ENCODE data around the gene IGSF5.

The IGSF5 gene

DNA sequence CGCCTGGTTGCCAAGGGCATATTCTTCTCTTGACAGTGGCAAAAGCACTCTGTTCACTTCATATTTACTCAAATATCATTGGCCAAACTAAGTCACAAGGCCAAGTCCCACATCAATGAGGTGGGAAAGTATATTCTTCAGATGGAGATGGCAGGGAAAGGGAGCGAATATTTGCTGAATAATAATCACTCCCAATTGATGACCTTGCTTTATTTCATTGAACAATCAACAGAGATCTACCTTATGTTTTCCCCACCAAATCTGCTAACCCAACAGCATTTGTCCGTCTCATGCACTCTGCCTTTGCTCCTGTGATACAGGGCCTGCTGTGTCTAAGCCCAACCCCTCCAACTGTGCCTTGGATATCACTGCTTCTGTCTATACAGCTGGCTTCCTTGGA, 77.1 kb downstream of the IGSF5 start:
- Histone ChIP-seq H3K4me3 (ENCODE audit: low read depth, low read length) (no peak overlapping the region), H3K9me3 (ENCODE audit: control insufficient read depth, insufficient read depth, low read length) (no peaks in the 10 kb centered on the region; the same call in 1 of the 2 replicates), H3K9ac (ENCODE audit: low read depth, low read length) (no peak overlapping the region), H3K27me3 (ENCODE audit: control insufficient read depth, insufficient read depth, low read length) (no peaks in the 10 kb centered on the region), H3K27ac (ENCODE audit: low read depth, low read length) (no peak overlapping the region), H3K4me1 (ENCODE audit: control insufficient read depth, insufficient read depth, low read length) (no peaks in the 10 kb centered on the region), H3K36me3 (ENCODE audit: control insufficient read depth, insufficient read depth, low read length) (no peaks in the 10 kb centered on the region)

DNA sequence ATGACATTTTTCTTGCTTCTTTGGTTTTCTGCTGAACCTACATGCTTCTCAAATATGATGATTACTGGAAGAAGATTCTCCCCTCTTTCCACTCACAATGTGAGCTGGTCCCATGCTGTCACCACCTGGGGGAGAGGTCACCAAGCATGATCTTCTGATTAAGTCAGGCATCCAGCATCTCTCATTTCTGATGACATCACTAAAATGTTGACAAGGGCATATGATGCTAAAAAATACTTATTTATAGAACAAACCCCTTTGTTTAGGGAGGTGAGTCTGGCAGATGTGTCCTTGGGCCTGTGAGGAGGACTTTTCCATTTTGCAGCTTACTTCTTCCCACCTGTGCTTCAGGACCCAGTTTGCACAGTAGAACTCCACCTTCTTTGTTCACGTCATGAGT, 80.3 kb downstream of the IGSF5 start:
- no peaks in the 10 kb centered on the region for H3K9me3 ChIP-seq (ENCODE audit: control insufficient read depth, insufficient read depth, low read length)
- no peak overlapping the region for H3K4me3 ChIP-seq (ENCODE audit: low read depth, low read length)
- H3K27ac ChIP-seq (ENCODE audit: low read depth, low read length), result no peak overlapping the region
- no peaks in the 10 kb centered on the region for H3K4me1 ChIP-seq (ENCODE audit: control insufficient read depth, insufficient read depth, low read length)
- H3K27me3 ChIP-seq (ENCODE audit: control insufficient read depth, insufficient read depth, low read length), result no peaks in the 10 kb centered on the region
- no peaks in the 10 kb centered on the region for H3K36me3 ChIP-seq (ENCODE audit: control insufficient read depth, insufficient read depth, low read length)
- no peak overlapping the region for H3K9ac ChIP-seq (ENCODE audit: low read depth, low read length)

DNA sequence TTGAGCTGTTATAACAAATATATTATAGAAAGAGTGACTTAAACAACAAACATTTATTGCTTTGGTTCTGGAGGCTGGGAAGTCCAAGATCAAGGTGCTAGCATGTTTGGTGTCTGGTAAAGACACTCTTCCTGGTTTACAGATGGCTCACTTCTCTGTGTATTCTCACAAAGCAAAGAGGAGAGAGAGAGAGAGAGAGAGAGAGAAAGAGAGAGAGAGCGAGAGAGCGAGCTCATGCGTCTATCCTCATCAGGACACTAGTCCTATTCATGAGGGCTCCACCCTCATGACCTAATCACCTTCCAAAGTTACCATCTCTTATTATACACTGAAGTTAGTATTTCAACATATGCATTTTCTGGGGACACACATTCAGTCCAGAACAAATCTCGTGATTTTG, 89.6 kb downstream of the IGSF5 start:
- H3K4me1 ChIP-seq (ENCODE audit: control insufficient read depth, insufficient read depth, low read length), result no peaks in the 10 kb centered on the region
- H3K27me3 ChIP-seq (ENCODE audit: control insufficient read depth, insufficient read depth, low read length), result no peaks in the 10 kb centered on the region
- no peak overlapping the region for H3K4me3 ChIP-seq (ENCODE audit: low read depth, low read length)
- no peak overlapping the region for H3K27ac ChIP-seq (ENCODE audit: low read depth, low read length)
- no peaks in the 10 kb centered on the region for H3K9me3 ChIP-seq (ENCODE audit: control insufficient read depth, insufficient read depth, low read length)
- no peaks in the 10 kb centered on the region for H3K36me3 ChIP-seq (ENCODE audit: control insufficient read depth, insufficient read depth, low read length)
- H3K9ac ChIP-seq (ENCODE audit: low read depth, low read length), result no peak overlapping the region

DNA sequence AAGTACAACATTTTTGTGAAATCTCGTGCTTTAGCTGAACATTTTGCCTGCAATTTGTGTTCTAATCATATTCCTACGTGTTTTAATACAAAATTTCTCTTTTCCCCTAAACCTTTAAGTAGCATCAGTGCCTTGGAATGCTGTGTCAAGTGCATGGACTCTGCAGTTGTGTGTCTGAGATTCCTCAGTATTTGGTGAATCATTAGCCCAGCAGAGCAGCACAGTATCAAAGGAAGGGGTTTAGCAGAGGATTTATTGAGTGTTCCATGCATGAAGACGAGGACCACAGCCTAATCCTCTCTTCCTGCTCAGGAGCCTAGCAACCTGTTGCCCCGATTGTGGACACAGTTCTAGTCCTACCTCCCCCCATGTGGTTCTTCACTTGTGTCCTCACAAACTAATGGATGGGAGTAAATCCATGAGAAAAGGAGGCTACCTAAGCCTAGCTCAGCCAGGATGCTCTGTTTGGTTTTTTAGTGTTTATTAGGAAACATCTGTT, 92.9 kb downstream of the IGSF5 start:
- Histone ChIP-seq H3K4me1 (ENCODE audit: control insufficient read depth, insufficient read depth, low read length) (peaks cover 7% of the 10 kb centered on the region; the same call in 1 of the 2 replicates), H3K27ac (ENCODE audit: low read depth, low read length) (no peak overlapping the region), H3K27me3 (ENCODE audit: control insufficient read depth, insufficient read depth, low read length) (no peaks in the 10 kb centered on the region), H3K9me3 (ENCODE audit: control insufficient read depth, insufficient read depth, low read length) (no peaks in the 10 kb centered on the region), H3K4me3 (ENCODE audit: low read depth, low read length) (no peak overlapping the region), H3K36me3 (ENCODE audit: control insufficient read depth, insufficient read depth, low read length) (no peaks in the 10 kb centered on the region), H3K9ac (ENCODE audit: low read depth, low read length) (no peak overlapping the region)

DNA sequence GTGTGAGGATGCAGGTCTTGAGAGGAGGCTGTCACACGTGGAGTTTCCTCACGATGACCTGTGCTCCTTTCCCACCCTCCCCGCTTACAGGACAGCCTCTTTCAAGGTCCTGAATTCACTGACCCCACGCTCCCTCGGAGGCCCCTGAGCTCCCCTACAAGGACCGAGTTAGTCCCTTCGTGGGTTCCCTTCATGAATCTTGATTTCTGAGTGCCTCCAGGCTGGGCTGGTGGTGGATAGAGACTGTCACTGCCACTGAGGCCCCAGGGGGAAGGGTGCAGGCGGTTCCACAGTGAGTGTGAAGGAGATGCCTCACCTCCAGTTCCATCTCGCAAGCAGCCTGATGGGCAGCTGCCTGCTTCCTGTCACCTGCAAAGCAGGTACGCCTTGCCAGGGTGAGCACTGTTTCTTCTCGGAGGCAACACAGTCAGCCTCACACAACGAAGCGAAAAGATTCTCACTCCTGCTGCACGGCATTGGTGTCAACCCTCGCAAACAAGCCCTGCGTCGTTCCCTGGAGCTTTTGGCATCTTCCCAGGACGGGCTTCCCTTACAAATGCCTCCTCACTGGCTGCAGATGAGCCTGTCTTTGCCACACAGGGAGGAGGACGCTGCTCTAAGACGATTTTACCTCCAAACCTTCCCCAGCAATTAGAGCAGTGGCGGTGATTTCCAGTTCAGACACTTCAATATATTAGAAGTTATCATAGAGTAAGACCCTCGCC, 95.6 kb downstream of the IGSF5 start:
- Histone ChIP-seq H3K27ac (ENCODE audit: low read depth, low read length) (no peak overlapping the region), H3K36me3 (ENCODE audit: control insufficient read depth, insufficient read depth, low read length) (no peaks in the 10 kb centered on the region), H3K4me1 (ENCODE audit: control insufficient read depth, insufficient read depth, low read length) (peaks cover 7% of the 10 kb centered on the region; the same call in 1 of the 2 replicates)

DNA sequence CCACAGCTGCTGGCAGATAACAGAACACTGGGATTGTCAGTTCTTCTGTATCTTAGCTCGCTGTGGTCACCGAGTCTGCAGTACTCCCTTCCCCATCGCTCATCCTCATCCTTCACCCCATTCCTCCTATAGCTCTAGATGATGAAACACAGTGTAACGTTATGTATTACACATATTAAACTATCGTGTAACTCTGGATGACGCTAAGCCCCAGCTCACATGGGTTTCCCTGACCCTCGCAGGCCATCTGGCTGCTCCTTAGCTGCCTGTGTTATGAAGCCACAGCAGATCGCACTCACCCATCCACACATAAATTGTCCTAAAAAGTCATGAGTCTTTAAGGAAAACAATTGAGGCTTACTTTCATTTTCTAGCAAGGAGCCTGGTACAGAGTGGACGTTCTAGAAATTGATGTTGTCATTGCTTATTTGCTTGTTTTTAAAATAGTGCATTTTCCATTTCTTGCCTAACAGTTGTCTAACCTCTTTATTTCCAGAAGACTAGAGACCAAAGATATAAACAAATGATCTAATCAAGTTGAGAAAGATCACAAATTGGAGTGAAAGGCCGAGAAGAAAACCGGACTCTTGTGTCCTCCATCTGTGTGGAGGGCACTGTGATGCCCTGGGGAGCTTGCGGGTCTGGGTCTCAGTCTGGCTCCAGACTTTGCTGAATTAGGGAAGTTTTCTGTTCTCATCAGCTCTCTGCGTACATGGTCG, 97.9 kb downstream of the IGSF5 start:
- Histone ChIP-seq H3K9me3 (ENCODE audit: control insufficient read depth, insufficient read depth, low read length) (no peaks in the 10 kb centered on the region), H3K36me3 (ENCODE audit: control insufficient read depth, insufficient read depth, low read length) (no peaks in the 10 kb centered on the region), H3K4me3 (ENCODE audit: low read depth, low read length) (no peak overlapping the region), H3K27me3 (ENCODE audit: control insufficient read depth, insufficient read depth, low read length) (no peaks in the 10 kb centered on the region), H3K27ac (ENCODE audit: low read depth, low read length) (no peak overlapping the region), H3K9ac (ENCODE audit: low read depth, low read length) (no peak overlapping the region), H3K4me1 (ENCODE audit: control insufficient read depth, insufficient read depth, low read length) (peaks cover 7% of the 10 kb centered on the region; the same call in 1 of the 2 replicates)

More for the DNA sequence above, 95.6 kb downstream of the IGSF5 start:
- Histone ChIP-seq H3K9me3 (ENCODE audit: control insufficient read depth, insufficient read depth, low read length) (no peaks in the 10 kb centered on the region), H3K9ac (ENCODE audit: low read depth, low read length) (no peak overlapping the region), H3K27me3 (ENCODE audit: control insufficient read depth, insufficient read depth, low read length) (no peaks in the 10 kb centered on the region), H3K4me3 (ENCODE audit: low read depth, low read length) (no peak overlapping the region)

DNA sequence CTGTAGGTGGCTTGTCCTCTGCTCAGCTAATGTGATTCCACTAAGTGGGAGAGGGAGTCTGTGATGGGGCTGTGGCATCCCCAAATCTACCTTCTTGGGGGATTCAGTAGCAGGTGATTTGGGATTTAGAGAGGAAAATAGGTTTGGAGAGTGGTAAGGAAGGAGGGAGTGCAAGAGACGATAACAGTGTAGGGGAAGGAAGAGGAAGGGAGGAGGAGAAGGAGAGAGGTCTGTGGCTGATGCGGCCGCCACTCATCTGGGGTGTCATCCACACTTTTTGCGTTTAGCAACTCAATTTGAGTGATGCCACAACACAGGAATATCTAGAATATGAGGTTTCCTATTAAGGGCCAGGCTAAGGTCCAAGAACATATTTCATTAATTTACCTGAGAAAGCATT, 98.5 kb downstream of the IGSF5 start:
- Histone ChIP-seq H3K9ac (ENCODE audit: low read depth, low read length) (no peak overlapping the region), H3K9me3 (ENCODE audit: control insufficient read depth, insufficient read depth, low read length) (no peaks in the 10 kb centered on the region), H3K27ac (ENCODE audit: low read depth, low read length) (no peak overlapping the region), H3K36me3 (ENCODE audit: control insufficient read depth, insufficient read depth, low read length) (no peaks in the 10 kb centered on the region), H3K4me1 (ENCODE audit: control insufficient read depth, insufficient read depth, low read length) (peaks cover 7% of the 10 kb centered on the region; the same call in 1 of the 2 replicates), H3K27me3 (ENCODE audit: control insufficient read depth, insufficient read depth, low read length) (no peaks in the 10 kb centered on the region), H3K4me3 (ENCODE audit: low read depth, low read length) (no peak overlapping the region)

DNA sequence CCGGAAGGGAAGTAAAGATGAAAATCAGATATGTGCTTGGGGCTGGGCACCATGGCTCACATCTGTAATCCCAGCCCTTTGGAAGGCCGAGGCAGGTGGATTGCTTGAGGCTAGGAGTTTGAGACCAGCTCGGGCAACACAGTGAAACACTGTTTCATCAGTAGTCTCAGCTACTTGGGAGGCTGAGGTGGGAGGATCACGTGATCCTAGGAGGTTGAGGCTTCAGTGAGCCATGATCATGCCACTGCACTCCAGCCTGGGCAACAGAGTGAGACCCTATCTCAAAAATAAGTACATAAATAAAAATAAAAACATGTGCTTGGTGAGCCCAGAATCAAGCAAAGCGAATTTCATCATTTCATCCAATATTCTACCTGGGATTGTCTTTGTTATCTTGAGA, 98.9 kb downstream of the IGSF5 start:
- H3K27ac ChIP-seq (ENCODE audit: low read depth, low read length), result no peak overlapping the region
- peaks cover 7% of the 10 kb centered on the region; the same call in 1 of the 2 replicates for H3K4me1 ChIP-seq (ENCODE audit: control insufficient read depth, insufficient read depth, low read length)
- no peak overlapping the region for H3K9ac ChIP-seq (ENCODE audit: low read depth, low read length)
- no peaks in the 10 kb centered on the region for H3K27me3 ChIP-seq (ENCODE audit: control insufficient read depth, insufficient read depth, low read length)
- H3K4me3 ChIP-seq (ENCODE audit: low read depth, low read length), result no peak overlapping the region
- H3K9me3 ChIP-seq (ENCODE audit: control insufficient read depth, insufficient read depth, low read length), result no peaks in the 10 kb centered on the region
- H3K36me3 ChIP-seq (ENCODE audit: control insufficient read depth, insufficient read depth, low read length), result no peaks in the 10 kb centered on the region

DNA sequence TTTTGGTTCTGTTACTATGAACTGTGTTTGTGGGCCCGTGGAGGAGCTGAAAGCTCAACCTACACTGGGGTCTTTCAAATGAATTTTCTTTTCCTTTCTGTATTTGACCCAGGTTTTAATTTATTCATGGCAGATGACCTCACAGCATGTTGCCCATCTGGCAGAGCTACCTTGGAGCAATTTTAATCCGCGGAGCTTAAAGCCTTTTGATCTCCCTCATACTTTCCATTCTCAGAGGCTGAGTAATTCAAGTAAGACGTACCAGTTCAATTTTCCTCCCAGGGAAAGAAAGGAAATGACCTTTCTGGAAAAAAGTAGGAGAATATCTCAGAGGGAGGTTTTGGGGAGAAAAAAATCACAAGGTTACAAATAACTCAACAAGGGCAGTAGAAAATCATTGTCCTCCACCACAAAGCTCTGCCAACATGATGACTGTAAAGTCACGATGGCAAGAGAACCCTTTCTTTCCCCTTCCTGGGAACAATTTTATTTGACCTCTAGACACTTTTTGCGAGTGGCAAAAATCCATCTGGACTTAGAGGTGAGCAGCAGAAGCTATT, 100.7 kb downstream of the IGSF5 start:
- no peaks in the 10 kb centered on the region for H3K9me3 ChIP-seq (ENCODE audit: control insufficient read depth, insufficient read depth, low read length)
- H3K27me3 ChIP-seq (ENCODE audit: control insufficient read depth, insufficient read depth, low read length), result no peaks in the 10 kb centered on the region
- H3K4me3 ChIP-seq (ENCODE audit: low read depth, low read length), result no peak overlapping the region
- peaks cover 7% of the 10 kb centered on the region; the same call in 1 of the 2 replicates for H3K4me1 ChIP-seq (ENCODE audit: control insufficient read depth, insufficient read depth, low read length)
- no peak overlapping the region for H3K9ac ChIP-seq (ENCODE audit: low read depth, low read length)
- no peak overlapping the region for H3K27ac ChIP-seq (ENCODE audit: low read depth, low read length)
- H3K36me3 ChIP-seq (ENCODE audit: control insufficient read depth, insufficient read depth, low read length), result no peaks in the 10 kb centered on the region

DNA sequence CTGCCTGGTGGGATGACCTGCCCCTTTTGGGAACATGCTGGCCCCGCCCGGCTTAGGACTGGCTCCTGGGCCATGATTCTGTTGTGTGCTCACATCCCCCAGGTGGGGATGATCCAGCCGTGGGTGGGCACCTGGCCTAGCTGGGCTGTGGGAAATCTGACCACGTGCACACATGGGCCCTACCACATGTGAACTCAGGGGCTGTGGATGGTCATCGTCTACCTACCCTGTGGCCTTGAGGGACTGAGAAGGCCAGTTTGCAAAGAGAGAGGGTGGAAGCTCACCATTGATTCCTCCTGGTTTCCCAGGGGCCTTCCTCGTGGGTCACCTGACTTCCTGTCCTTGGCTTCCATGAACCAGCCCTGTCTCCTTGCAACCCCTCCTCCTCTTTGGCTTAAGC, 102.9 kb downstream of the IGSF5 start:
- Histone ChIP-seq H3K4me1 (ENCODE audit: control insufficient read depth, insufficient read depth, low read length) (no peaks in the 10 kb centered on the region), H3K36me3 (ENCODE audit: control insufficient read depth, insufficient read depth, low read length) (no peaks in the 10 kb centered on the region), H3K9me3 (ENCODE audit: control insufficient read depth, insufficient read depth, low read length) (no peaks in the 10 kb centered on the region), H3K9ac (ENCODE audit: low read depth, low read length) (no peak overlapping the region), H3K27me3 (ENCODE audit: control insufficient read depth, insufficient read depth, low read length) (no peaks in the 10 kb centered on the region), H3K4me3 (ENCODE audit: low read depth, low read length) (no peak overlapping the region), H3K27ac (ENCODE audit: low read depth, low read length) (no peak overlapping the region)

All from HUES48 (cell line).